ENCODE results near the gene HEMK1.

DNA sequence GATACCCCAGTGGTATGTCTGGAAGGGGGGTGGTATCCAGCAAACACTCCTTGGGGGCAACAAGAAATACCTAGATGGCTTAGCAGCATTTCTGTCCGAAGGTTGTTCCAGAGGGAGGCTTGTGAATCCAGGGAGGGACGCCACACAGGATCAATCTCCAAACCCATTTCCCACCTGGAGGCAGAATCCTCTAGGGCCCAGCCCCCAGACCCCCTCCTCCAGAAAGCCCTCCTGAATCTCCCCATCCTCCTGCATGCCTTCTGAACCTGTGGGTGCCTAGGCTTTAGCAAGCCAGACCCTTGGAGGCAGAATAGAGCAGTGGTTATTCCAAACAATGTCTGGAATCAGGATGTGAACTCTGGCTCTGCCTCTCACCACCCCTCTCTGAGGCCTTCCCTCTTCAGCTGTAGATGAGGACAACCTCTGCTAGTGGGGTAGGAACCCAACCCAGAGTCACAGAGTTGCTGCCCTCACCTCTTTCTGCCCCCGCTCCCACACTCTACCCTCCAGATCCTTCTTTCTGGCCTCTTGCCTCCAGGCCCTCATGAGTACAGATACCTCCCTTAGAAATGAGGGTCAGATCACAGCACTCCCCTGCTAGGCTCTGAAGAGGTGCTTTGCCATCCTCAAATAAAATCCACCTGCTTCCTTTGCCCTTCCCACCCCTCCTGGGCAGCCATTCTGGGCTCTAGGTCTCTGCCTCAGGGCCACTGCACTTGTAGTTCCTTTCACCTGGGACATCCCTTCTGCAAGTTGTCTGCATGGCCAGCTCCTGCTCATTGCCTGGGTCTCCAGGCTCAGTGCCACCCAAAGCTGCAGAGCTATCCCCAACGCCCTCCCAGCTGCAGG, 34.2 kb downstream of the HEMK1 start:
- TF ChIP-seq, protein P1, sequence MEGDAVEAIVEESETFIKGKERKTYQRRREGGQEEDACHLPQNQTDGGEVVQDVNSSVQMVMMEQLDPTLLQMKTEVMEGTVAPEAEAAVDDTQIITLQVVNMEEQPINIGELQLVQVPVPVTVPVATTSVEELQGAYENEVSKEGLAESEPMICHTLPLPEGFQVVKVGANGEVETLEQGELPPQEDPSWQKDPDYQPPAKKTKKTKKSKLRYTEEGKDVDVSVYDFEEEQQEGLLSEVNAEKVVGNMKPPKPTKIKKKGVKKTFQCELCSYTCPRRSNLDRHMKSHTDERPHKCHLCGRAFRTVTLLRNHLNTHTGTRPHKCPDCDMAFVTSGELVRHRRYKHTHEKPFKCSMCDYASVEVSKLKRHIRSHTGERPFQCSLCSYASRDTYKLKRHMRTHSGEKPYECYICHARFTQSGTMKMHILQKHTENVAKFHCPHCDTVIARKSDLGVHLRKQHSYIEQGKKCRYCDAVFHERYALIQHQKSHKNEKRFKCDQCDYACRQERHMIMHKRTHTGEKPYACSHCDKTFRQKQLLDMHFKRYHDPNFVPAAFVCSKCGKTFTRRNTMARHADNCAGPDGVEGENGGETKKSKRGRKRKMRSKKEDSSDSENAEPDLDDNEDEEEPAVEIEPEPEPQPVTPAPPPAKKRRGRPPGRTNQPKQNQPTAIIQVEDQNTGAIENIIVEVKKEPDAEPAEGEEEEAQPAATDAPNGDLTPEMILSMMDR (IDR thresholded peaks at IDR 0.05): no peak
- TF ChIP-seq EZH2 (IDR thresholded peaks at IDR 0.05; ENCODE audit: borderline replicate concordance, insufficient read depth, low read depth, low read length, poor library complexity, severe bottlenecking): no peak

Data from B cell (primary cell).